OCI-LY1 (cell line): ENCODE data around the gene NRP1.

Source experiments
- CTCF ChIP-seq: fragments of 200-600 bp; sonication (generic), shearing (Covaris generic); IDR thresholded peaks from 2 replicates; pipeline ENCODE4 v1.5.1; 2017; ENCODE audit warnings: mild to moderate bottlenecking, antibody characterized with exemption, low read length, moderate library complexity, mixed read lengths
- EZH2 ChIP-seq: fragments of 200-600 bp; sonication (generic), shearing (Covaris generic); IDR thresholded peaks from 2 replicates; pipeline ENCODE4 v1.8.0; 2017; ENCODE audit warnings: borderline replicate concordance, mixed run types, mild to moderate bottlenecking, antibody characterized with exemption, low read length, moderate library complexity, mixed read lengths

- TF ChIP-seq CTCF = no peak
- no peak for TF ChIP-seq EZH2
Observed at GRCh38 chr10:33291053-33291592, 43.3 kb downstream of the NRP1 start.
